GM12873 (cell line): Measurements from ENCODE around the gene DENND1B.

ENCODE experiments used
- CTCF ChIP-seq: IDR thresholded peaks from 2 replicates; pipeline ENCODE4 v1.5.1; 2012; ENCODE audit warnings: low read depth, mild to moderate bottlenecking, moderate library complexity, low read length, control low read depth; ENCODE audit not compliant: insufficient read depth; ENCODE audit errors: missing control alignments

DENND1B gene

GRCh38 chr1:197797010-197797409 lies 21.7 kb upstream of the DENND1B start:
- TF ChIP-seq CTCF = no peak

- TF ChIP-seq CTCF = no peak
These were observed 13.8 kb upstream of the DENND1B start for GRCh38 chr1:197788741-197789739.

- no peak for TF ChIP-seq CTCF
These were observed 12.6 kb upstream of the DENND1B start for GRCh38 chr1:197787623-197788536.

GRCh38 chr1:197787056-197787455 lies 11.8 kb upstream of the DENND1B start:
- TF ChIP-seq CTCF = no peak

- TF ChIP-seq CTCF = no peak
These were observed 11.0 kb upstream of the DENND1B start for GRCh38 chr1:197786280-197786679.

- TF ChIP-seq CTCF = no peak
These were observed 8.2 kb upstream of the DENND1B start for GRCh38 chr1:197783510-197783948.
